Measurements from ENCODE around the gene TTBK1. TPM values are rescaled to one million over a fixed set of nuclear protein-coding genes. Genes with fewer than 3 reads are reported as not detected.

The TTBK1 gene
- total RNA-seq, 1 experiment from 2014 or later = 0.68 TPM

GRCh38 chr6:43213431-43213830 lies 29.9 kb upstream of the TTBK1 start:
- CTCF ChIA-PET = interaction anchor here (0.7 to 1.2 kb wide), 4 partner anchors 16 to 283 kb away, joined by 3 to 8 read pairs (median 3); partner anchors contain the start of gene DNPH1
- Mint-ChIP-seq H3K4me3 (no peak overlapping the region), H3K27ac (peak overlapping the region; percentile 34; the same call in 1 of the 2 replicates), H3K4me1 (peaks cover 5% of the 10 kb centered on the region; the same call in 1 of the 2 replicates), H3K27me3 (ENCODE audit: low read depth) (no peaks in the 10 kb centered on the region), H3K9me3 (no peaks in the 10 kb centered on the region), H3K36me3 (no peaks in the 10 kb centered on the region)
- POLR2A ChIA-PET = no interaction called here
- ATAC-seq (no peak), DNase-seq (ENCODE audit: low spot score) (no peak)
- no peak for TF ChIP-seq CREM (CRISPR knock-in tag; IDR thresholded peaks at IDR 0.05)
- no peak for TF ChIP-seq ZNF416 (CRISPR knock-in tag; IDR thresholded peaks at IDR 0.05)
- TF ChIP-seq, protein P1, sequence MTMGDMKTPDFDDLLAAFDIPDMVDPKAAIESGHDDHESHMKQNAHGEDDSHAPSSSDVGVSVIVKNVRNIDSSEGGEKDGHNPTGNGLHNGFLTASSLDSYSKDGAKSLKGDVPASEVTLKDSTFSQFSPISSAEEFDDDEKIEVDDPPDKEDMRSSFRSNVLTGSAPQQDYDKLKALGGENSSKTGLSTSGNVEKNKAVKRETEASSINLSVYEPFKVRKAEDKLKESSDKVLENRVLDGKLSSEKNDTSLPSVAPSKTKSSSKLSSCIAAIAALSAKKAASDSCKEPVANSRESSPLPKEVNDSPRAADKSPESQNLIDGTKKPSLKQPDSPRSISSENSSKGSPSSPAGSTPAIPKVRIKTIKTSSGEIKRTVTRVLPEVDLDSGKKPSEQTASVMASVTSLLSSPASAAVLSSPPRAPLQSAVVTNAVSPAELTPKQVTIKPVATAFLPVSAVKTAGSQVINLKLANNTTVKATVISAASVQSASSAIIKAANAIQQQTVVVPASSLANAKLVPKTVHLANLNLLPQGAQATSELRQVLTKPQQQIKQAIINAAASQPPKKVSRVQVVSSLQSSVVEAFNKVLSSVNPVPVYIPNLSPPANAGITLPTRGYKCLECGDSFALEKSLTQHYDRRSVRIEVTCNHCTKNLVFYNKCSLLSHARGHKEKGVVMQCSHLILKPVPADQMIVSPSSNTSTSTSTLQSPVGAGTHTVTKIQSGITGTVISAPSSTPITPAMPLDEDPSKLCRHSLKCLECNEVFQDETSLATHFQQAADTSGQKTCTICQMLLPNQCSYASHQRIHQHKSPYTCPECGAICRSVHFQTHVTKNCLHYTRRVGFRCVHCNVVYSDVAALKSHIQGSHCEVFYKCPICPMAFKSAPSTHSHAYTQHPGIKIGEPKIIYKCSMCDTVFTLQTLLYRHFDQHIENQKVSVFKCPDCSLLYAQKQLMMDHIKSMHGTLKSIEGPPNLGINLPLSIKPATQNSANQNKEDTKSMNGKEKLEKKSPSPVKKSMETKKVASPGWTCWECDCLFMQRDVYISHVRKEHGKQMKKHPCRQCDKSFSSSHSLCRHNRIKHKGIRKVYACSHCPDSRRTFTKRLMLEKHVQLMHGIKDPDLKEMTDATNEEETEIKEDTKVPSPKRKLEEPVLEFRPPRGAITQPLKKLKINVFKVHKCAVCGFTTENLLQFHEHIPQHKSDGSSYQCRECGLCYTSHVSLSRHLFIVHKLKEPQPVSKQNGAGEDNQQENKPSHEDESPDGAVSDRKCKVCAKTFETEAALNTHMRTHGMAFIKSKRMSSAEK (CRISPR knock-in tag; IDR thresholded peaks at IDR 0.05; ENCODE audit: borderline replicate concordance) = no peak

GRCh38 chr6:43215066-43215465 lies 28.2 kb upstream of the TTBK1 start:
- no peaks in the 10 kb centered on the region for H3K9me3 Mint-ChIP-seq
- no peak for DNase-seq (ENCODE audit: low spot score)
- TF ChIP-seq ZNF416 (CRISPR knock-in tag; IDR thresholded peaks at IDR 0.05) (no peak), SOX15 (CRISPR knock-in tag; IDR thresholded peaks at IDR 0.05) (no peak), E2F5 (CRISPR knock-in tag; IDR thresholded peaks at IDR 0.05) (no peak), PREB (CRISPR knock-in tag; IDR thresholded peaks at IDR 0.05; ENCODE audit: borderline replicate concordance) (no peak), PRDM15 (CRISPR knock-in tag; IDR thresholded peaks at IDR 0.05) (no peak), ZNF138 (CRISPR knock-in tag; conservative IDR thresholded peaks at IDR 0.05) (no peak), NFATC4 (CRISPR knock-in tag; IDR thresholded peaks at IDR 0.05) (no peak), NR2C2 (CRISPR knock-in tag; IDR thresholded peaks at IDR 0.05) (no peak), GTF2I (CRISPR knock-in tag; conservative IDR thresholded peaks at IDR 0.05) (no peak), ATF1 (CRISPR knock-in tag; IDR thresholded peaks at IDR 0.05) (no peak), MYBL2 (CRISPR knock-in tag; IDR thresholded peaks at IDR 0.05) (no peak), ZNF263 (CRISPR knock-in tag; IDR thresholded peaks at IDR 0.05; ENCODE audit: low read depth) (no peak), ZNF232 (CRISPR knock-in tag; IDR thresholded peaks at IDR 0.05) (no peak), ZBTB43 (CRISPR knock-in tag; IDR thresholded peaks at IDR 0.05) (no peak), MXD4 (CRISPR knock-in tag; IDR thresholded peaks at IDR 0.05; ENCODE audit: borderline replicate concordance) (no peak), GABPB1 (CRISPR knock-in tag; IDR thresholded peaks at IDR 0.05) (no peak)
- POLR2A ChIA-PET = no interaction called here
- H3K27ac Mint-ChIP-seq = no peak overlapping the region
- no peak for ATAC-seq
- H3K4me3 Mint-ChIP-seq = no peak overlapping the region
- CTCF ChIA-PET = interaction anchor here (0.7 to 1.6 kb wide), 2 partner anchors 14 to 162 kb away, joined by 3 to 6 read pairs; partner anchors contain the start of genes CUL7 and DNPH1
- peaks cover 5% of the 10 kb centered on the region; the same call in 1 of the 2 replicates for H3K4me1 Mint-ChIP-seq
- H3K36me3 Mint-ChIP-seq = no peaks in the 10 kb centered on the region
- H3K27me3 Mint-ChIP-seq (ENCODE audit: low read depth) = no peaks in the 10 kb centered on the region

All from WTC11 (cell line).